ENCODE data around the gene RAVER1.
"Not testable (repeated sequence)": the region's sequence is repeated elsewhere in the genome, so short reads cannot be mapped to it uniquely, and the experiment has no call there.

Gene RAVER1

GRCh38 chr19:10344780-10345179 lies 11.5 kb upstream of the RAVER1 start:
- DNase-seq = no peak

GRCh38 chr19:10343495-10343894 lies 10.2 kb upstream of the RAVER1 start:
- DNase-seq = no peak

GRCh38 chr19:10339977-10340376 lies 6.6 kb upstream of the RAVER1 start:
- DNase-seq = no peak

GRCh38 chr19:10339380-10339960 lies 6.1 kb upstream of the RAVER1 start, which contains the start of gene ICAM3:
TSS of gene ICAM3 (minus strand) at chr19:10339624. CDS start at chr19:10339614, 10 bp downstream.
- peak; percentile 47 to 59 for DNase-seq

GRCh38 chr19:10338940-10339339 lies 5.6 kb upstream of the RAVER1 start:
- DNase-seq = no peak

GRCh38 chr19:10336725-10337124 lies 3.4 kb upstream of the RAVER1 start:
- DNase-seq = not testable (repeated sequence)

- DNase-seq = no peak
Measured at GRCh38 chr19:10335352-10335985, 2.1 kb upstream of the RAVER1 start.

- DNase-seq = peak; percentile 59 to 72
Measured at GRCh38 chr19:10334588-10335351, 1.4 kb upstream of the RAVER1 start.

GRCh38 chr19:10333758-10334587 lies 644 bp upstream of the RAVER1 start:
- no peak for DNase-seq

- no peak for DNase-seq
Measured at GRCh38 chr19:10332158-10332964, 968 bp downstream of the RAVER1 start.

- DNase-seq = no peak
Measured at GRCh38 chr19:10329555-10329954, 3.8 kb downstream of the RAVER1 start.

- no peak for DNase-seq
Measured at GRCh38 chr19:10328558-10329429, 4.5 kb downstream of the RAVER1 start.

GRCh38 chr19:10327793-10328192 lies 5.5 kb downstream of the RAVER1 start:
- no peak for DNase-seq

- DNase-seq = no peak
Measured at GRCh38 chr19:10325732-10326131, 7.6 kb downstream of the RAVER1 start.

- DNase-seq = no peak
Measured at GRCh38 chr19:10321874-10322835, 11.2 kb downstream of the RAVER1 start.

- DNase-seq = no peak
Measured at GRCh38 chr19:10321417-10321797, 11.9 kb downstream of the RAVER1 start.

GRCh38 chr19:10320602-10321416 lies 12.5 kb downstream of the RAVER1 start:
- DNase-seq = no peak

GRCh38 chr19:10318807-10319682 lies 14.3 kb downstream of the RAVER1 start:
- DNase-seq = no peak
